ENCODE measurements around the gene UBE4A.
A peak's percentile ranks its signal among the peaks of the same experiment; 100 is the strongest.
"Not testable (repeated sequence)": the region's sequence is repeated elsewhere in the genome, so short reads cannot be mapped to it uniquely, and the experiment has no call there.

The UBE4A gene

GRCh38 chr11:118401880-118402590 is 42.6 kb downstream of the UBE4A start:
- DNase-seq = no peak

GRCh38 chr11:118402594-118402993 is 43.2 kb downstream of the UBE4A start:
- DNase-seq = not testable (repeated sequence)

GRCh38 chr11:118406599-118407166 is 47.3 kb downstream of the UBE4A start:
- DNase-seq = no peak

- DNase-seq = no peak
These were observed 50.8 kb downstream of the UBE4A start for GRCh38 chr11:118410055-118410745.

GRCh38 chr11:118411530-118411929 is 52.1 kb downstream of the UBE4A start:
- no peak for DNase-seq

GRCh38 chr11:118412921-118413320 is 53.5 kb downstream of the UBE4A start:
- no peak for DNase-seq

- DNase-seq = no peak
These were observed 55.8 kb downstream of the UBE4A start for GRCh38 chr11:118415062-118415738.

GRCh38 chr11:118415739-118416068 is 56.3 kb downstream of the UBE4A start:
- no peak for DNase-seq

- DNase-seq = not testable (repeated sequence)
These were observed 57.5 kb downstream of the UBE4A start for GRCh38 chr11:118416900-118417299.

GRCh38 chr11:118417801-118418200 is 58.4 kb downstream of the UBE4A start:
- DNase-seq = no peak

- no peak for DNase-seq
These were observed 59.4 kb downstream of the UBE4A start for GRCh38 chr11:118418766-118419165.

- DNase-seq = no peak
These were observed 68.3 kb downstream of the UBE4A start for GRCh38 chr11:118427707-118428106.

GRCh38 chr11:118430956-118431355 is 71.6 kb downstream of the UBE4A start:
- DNase-seq = no peak

GRCh38 chr11:118434123-118434552 is 74.7 kb downstream of the UBE4A start:
- DNase-seq = no peak

GRCh38 chr11:118434553-118435289 is 75.3 kb downstream of the UBE4A start:
- no peak for DNase-seq

- DNase-seq = peak; percentile 74
These were observed 76.0 kb downstream of the UBE4A start for GRCh38 chr11:118435290-118435892.

GRCh38 chr11:118435893-118436624 is 76.7 kb downstream of the UBE4A start, which contains the start of gene KMT2A:
Gene KMT2A (plus strand): TSS chr11:118436492. CDS start chr11:118436513, 21 bp downstream.
- peak; percentile 80 for DNase-seq

- no peak for DNase-seq
These were observed 77.3 kb downstream of the UBE4A start for GRCh38 chr11:118436639-118437207.

- no peak for DNase-seq
These were observed 78.1 kb downstream of the UBE4A start for GRCh38 chr11:118437208-118438125.

GRCh38 chr11:118438314-118438931 is 79.0 kb downstream of the UBE4A start:
- no peak for DNase-seq

Measured in NCI-H524 treated with DMSO at 0.1 percent for 48 hours (cell line).